ENCODE data around the gene SDSL. TPM values are rescaled to one million over a fixed set of nuclear protein-coding genes. Genes with fewer than 3 reads are reported as not detected.

Gene SDSL
- total RNA-seq, 1 donor from 2014 or later = 13.3 TPM

DNA sequence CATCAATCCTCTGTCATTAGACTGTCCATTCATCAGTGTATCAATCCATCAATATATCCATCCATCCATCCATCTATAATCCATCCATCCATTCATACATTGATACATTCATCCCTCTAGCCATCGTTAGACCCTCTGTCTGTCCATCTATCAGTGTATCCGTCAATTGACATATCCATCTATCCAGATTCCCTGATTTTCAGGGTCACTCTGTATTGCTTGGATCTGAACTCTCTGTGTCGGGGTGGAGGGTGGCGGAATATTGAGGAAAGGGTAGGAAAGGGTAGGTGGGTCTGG lies 17.1 kb downstream of the SDSL start:
- Histone ChIP-seq H3K36me3 (no peaks in the 10 kb centered on the region), H3K4me3 (no peak overlapping the region), H3K27ac (replicated peaks) (no peak overlapping the region), H3K9me3 (replicated peaks) (no peaks in the 10 kb centered on the region), H3K27me3 (ENCODE audit: low read depth) (peaks cover 46% of the 10 kb centered on the region), H3K4me1 (no peaks in the 10 kb centered on the region)
- TF ChIP-seq, protein P1, sequence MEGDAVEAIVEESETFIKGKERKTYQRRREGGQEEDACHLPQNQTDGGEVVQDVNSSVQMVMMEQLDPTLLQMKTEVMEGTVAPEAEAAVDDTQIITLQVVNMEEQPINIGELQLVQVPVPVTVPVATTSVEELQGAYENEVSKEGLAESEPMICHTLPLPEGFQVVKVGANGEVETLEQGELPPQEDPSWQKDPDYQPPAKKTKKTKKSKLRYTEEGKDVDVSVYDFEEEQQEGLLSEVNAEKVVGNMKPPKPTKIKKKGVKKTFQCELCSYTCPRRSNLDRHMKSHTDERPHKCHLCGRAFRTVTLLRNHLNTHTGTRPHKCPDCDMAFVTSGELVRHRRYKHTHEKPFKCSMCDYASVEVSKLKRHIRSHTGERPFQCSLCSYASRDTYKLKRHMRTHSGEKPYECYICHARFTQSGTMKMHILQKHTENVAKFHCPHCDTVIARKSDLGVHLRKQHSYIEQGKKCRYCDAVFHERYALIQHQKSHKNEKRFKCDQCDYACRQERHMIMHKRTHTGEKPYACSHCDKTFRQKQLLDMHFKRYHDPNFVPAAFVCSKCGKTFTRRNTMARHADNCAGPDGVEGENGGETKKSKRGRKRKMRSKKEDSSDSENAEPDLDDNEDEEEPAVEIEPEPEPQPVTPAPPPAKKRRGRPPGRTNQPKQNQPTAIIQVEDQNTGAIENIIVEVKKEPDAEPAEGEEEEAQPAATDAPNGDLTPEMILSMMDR (IDR thresholded peaks at IDR 0.05; ENCODE audit: borderline replicate concordance) = no peak
- DNase-seq = no peak
- intact Hi-C loops (cut with micrococcal nuclease) = no loop called here

DNA sequence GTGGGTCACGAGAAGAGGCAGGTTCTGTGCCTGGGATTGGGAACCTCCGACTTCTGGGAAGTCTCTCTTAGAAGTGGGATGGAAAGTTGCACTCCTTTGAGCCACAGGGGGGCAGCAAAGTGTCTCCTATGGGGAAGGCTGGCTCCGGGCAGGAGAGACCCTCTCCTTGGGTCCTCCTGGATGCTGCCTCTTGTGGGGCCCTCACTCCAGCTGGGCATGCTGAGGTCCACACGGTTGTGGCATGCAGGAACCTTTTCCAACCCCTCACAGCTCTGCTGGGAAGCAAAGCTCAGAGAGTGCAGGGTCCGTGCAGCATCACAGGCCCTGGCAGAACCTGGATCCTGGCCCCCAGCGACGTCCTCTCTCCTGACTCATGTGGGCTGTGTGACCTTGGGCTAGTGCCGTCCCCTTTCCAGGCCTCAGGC lies 17.4 kb downstream of the SDSL start:
- DNase-seq = no peak
- Histone ChIP-seq H3K27ac (replicated peaks) (no peak overlapping the region), H3K4me1 (no peaks in the 10 kb centered on the region), H3K36me3 (no peaks in the 10 kb centered on the region), H3K4me3 (no peak overlapping the region), H3K9me3 (replicated peaks) (no peaks in the 10 kb centered on the region), H3K27me3 (ENCODE audit: low read depth) (peaks cover 50% of the 10 kb centered on the region)
- TF ChIP-seq, protein P1 (IDR thresholded peaks at IDR 0.05; ENCODE audit: borderline replicate concordance) = peak; percentile 70
- intact Hi-C loops (cut with micrococcal nuclease) = no loop called here

DNA sequence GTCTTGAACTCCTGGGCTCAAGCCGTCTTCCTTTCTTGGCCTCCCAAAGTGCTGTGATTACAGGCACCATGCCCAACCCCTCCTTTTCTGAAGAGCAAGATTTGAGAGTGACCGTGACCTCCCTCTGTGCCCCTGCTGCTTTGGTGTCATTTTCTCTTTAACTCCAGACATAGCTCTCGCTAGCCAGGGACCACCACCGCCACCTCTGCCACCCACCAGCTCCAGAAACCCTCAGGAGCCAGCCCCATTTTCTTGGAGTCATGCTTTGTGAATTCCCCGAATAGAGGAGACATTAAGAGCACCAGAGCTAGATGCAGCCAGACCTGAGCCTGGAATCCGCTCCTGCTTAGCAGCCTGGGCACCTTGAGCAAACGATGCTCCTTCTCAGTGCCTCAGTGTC lies 18.2 kb downstream of the SDSL start:
- no peak overlapping the region for H3K4me3 ChIP-seq
- H3K9me3 ChIP-seq (replicated peaks) = no peaks in the 10 kb centered on the region
- no peaks in the 10 kb centered on the region for H3K4me1 ChIP-seq
- H3K27ac ChIP-seq (replicated peaks) = no peak overlapping the region
- no peak for DNase-seq
- TF ChIP-seq, protein P1 (IDR thresholded peaks at IDR 0.05; ENCODE audit: borderline replicate concordance) = no peak
- intact Hi-C loops (cut with micrococcal nuclease) = no loop called here
- H3K36me3 ChIP-seq = no peaks in the 10 kb centered on the region
- H3K27me3 ChIP-seq (ENCODE audit: low read depth) = peaks cover 57% of the 10 kb centered on the region

DNA sequence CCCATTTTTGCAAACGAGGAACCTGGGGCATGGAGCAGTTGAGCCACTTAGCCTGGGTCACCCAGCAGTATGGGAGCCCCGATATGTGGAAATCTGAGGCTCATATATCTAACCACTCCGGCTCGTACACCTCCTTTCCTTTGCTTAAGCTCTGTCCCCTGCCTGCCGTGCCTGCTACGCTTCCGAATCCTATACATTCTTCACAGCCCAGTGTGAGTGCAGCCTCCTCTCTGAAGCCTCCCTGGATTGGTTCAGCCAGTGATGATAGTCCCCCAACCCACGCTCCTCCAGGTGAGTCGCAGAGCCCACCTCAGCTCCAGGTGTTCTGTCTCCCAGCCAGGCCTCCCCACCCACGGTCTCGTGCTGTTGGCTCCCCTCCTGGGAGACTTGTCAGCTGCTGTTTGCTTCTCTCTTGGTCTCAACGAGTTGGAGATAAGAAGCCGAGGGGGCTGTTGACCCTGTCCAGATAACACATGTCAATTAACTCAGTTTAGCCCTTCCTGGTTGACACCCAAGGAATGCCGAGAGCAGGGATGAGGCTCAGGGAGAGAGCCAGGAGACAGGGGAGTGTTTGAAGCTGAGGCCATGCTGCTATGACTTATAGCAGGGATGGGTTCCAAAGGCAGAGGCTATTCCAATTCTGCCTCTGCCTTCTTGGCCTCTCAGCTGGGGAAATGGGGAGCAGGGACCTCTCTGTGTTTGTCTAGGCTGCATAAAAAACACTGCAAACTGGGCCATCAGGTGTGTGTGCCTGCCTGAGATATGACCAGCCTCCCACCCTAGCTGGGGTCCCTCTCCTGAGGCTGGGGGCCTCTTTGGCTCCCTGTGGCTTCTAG lies 19.0 kb downstream of the SDSL start:
- no peak overlapping the region for H3K4me3 ChIP-seq
- TF ChIP-seq, protein P1 (IDR thresholded peaks at IDR 0.05; ENCODE audit: borderline replicate concordance) = no peak
- H3K27ac ChIP-seq (replicated peaks) = no peak overlapping the region
- H3K4me1 ChIP-seq = no peaks in the 10 kb centered on the region
- no peaks in the 10 kb centered on the region for H3K36me3 ChIP-seq
- intact Hi-C loops (cut with micrococcal nuclease) = no loop called here
- H3K9me3 ChIP-seq (replicated peaks) = no peaks in the 10 kb centered on the region
- H3K27me3 ChIP-seq (ENCODE audit: low read depth) = peaks cover 65% of the 10 kb centered on the region
- DNase-seq = no peak

DNA sequence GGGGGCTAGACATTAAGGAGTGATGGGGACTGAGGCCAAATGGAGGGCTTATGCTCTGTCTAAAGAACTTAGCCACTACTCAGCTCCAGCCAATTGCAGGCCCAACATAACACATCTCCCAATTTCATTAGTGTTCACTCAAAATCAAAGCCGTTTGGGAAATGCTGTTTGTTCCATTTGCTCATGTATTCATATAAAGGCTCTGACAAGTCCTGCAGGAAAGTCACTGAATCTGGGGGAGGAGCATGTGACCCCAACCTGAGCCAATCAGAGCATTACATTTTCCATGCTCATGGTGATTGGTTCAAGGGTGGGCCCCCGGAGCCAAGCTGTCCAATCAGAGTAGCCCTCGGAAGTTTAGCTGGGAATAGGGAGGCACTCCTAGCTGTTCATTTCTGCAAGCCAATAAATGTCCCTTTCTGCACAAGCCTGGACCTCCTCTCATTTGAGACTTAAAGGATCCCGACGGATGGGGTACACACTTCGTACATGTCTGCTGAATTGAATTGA lies 20.9 kb downstream of the SDSL start:
- Histone ChIP-seq H3K27me3 (ENCODE audit: low read depth) (peaks cover 82% of the 10 kb centered on the region), H3K4me3 (no peak overlapping the region), H3K36me3 (no peaks in the 10 kb centered on the region), H3K4me1 (no peaks in the 10 kb centered on the region), H3K9me3 (replicated peaks) (no peaks in the 10 kb centered on the region), H3K27ac (replicated peaks) (no peak overlapping the region)
- intact Hi-C loops (cut with micrococcal nuclease) = no loop called here
- DNase-seq = no peak
- TF ChIP-seq, protein P1 (IDR thresholded peaks at IDR 0.05; ENCODE audit: borderline replicate concordance) = no peak
